Amygdala (tissue), 56 donors: ENCODE results near the gene SRCIN1.
"Not testable (repeated sequence)": the region's sequence is repeated elsewhere in the genome, so short reads cannot be mapped to it uniquely, and the experiment has no call there.

Experiments
- DNase-seq, 56 donors: peaks; one replicate each; lab custom pipeline; 2025; lab: John Stamatoyannopoulos, UW

Gene SRCIN1

GRCh38 chr17:38528141-38528540 is 77.6 kb downstream of the SRCIN1 start:
- not testable (repeated sequence) for DNase-seq

GRCh38 chr17:38526526-38526925 is 79.2 kb downstream of the SRCIN1 start:
- DNase-seq: not testable (repeated sequence)

GRCh38 chr17:38512473-38513058 is 93.2 kb downstream of the SRCIN1 start:
- no peak for DNase-seq

GRCh38 chr17:38511150-38512108 is 94.3 kb downstream of the SRCIN1 start:
- no peak for DNase-seq

GRCh38 chr17:38510421-38511149 is 95.2 kb downstream of the SRCIN1 start:
- peak in 3 of 56 donors; percentile 29 to 55 (median 48) for DNase-seq

- peak in 3 of 56 donors; percentile 55 to 57 (median 55) for DNase-seq
Observed at GRCh38 chr17:38509772-38510420, 95.9 kb downstream of the SRCIN1 start.

- DNase-seq: peak in 46 of 56 donors; percentile 21 to 84 (median 60)
Observed at GRCh38 chr17:38508954-38509771, 96.6 kb downstream of the SRCIN1 start.

- no peak for DNase-seq
Observed at GRCh38 chr17:38508570-38508950, 97.2 kb downstream of the SRCIN1 start.

- no peak for DNase-seq
Observed at GRCh38 chr17:38507921-38508569, 97.7 kb downstream of the SRCIN1 start.

- no peak for DNase-seq
Observed at GRCh38 chr17:38507436-38507835, 98.3 kb downstream of the SRCIN1 start.

GRCh38 chr17:38504216-38504615 is 101.5 kb downstream of the SRCIN1 start:
- no peak for DNase-seq

GRCh38 chr17:38503286-38503913 is 102.4 kb downstream of the SRCIN1 start:
- not testable (repeated sequence) for DNase-seq

GRCh38 chr17:38501718-38502117 is 104.0 kb downstream of the SRCIN1 start:
- DNase-seq: not testable (repeated sequence)

GRCh38 chr17:38499230-38499629 is 106.5 kb downstream of the SRCIN1 start:
- DNase-seq: not testable (repeated sequence)

- DNase-seq: no peak
Observed at GRCh38 chr17:38498353-38498752, 107.4 kb downstream of the SRCIN1 start.

GRCh38 chr17:38497656-38498055 is 108.1 kb downstream of the SRCIN1 start:
- not testable (repeated sequence) for DNase-seq

- not testable (repeated sequence) for DNase-seq
Observed at GRCh38 chr17:38494152-38494551, 111.6 kb downstream of the SRCIN1 start.
